ENCODE measurements around the gene VAT1L.

GRCh38 chr16:77827032-77827431 is 38.7 kb downstream of the VAT1L start:
- TF ChIP-seq USF2 (IDR thresholded peaks at IDR 0.05; ENCODE audit: borderline replicate concordance, low read depth, low read length) (no peak), CTCF (IDR thresholded peaks at IDR 0.05) (no peak)
